Measurements from ENCODE around the gene GABRD. TPM values are rescaled to one million over a fixed set of nuclear protein-coding genes. Genes with fewer than 3 reads are reported as not detected.

GABRD gene
- total RNA-seq, 1 experiment from 2014 or later, result not detected

GRCh38 chr1:2074944-2075740, 56.0 kb downstream of the GABRD start:
- Histone ChIP-seq H3K4me2 (ENCODE audit: low read depth, low read length, poor library complexity, severe bottlenecking) (no peak overlapping the region), H3K36me3 (ENCODE audit: insufficient read depth, low read length) (no peaks in the 10 kb centered on the region), H3K79me2 (ENCODE audit: low read length) (no peaks in the 10 kb centered on the region), H2AFZ (ENCODE audit: low read length) (no peak overlapping the region), H3K4me1 (ENCODE audit: low read length) (no peaks in the 10 kb centered on the region), H3K4me3 (ENCODE audit: low read length) (no peak overlapping the region), H3K9ac (ENCODE audit: low read length) (no peak overlapping the region), H3K27me3 (ENCODE audit: low read length) (no peaks in the 10 kb centered on the region), H3K9me2 (replicated peaks; ENCODE audit: insufficient read depth, low read length) (no peaks in the 10 kb centered on the region), H3K27ac (ENCODE audit: low read length) (no peak overlapping the region), H3K9me3 (ENCODE audit: low read length) (no peaks in the 10 kb centered on the region), H4K20me1 (ENCODE audit: insufficient read depth, low read depth, low read length) (no peaks in the 10 kb centered on the region)
- DNase-seq, result no peak

DNA sequence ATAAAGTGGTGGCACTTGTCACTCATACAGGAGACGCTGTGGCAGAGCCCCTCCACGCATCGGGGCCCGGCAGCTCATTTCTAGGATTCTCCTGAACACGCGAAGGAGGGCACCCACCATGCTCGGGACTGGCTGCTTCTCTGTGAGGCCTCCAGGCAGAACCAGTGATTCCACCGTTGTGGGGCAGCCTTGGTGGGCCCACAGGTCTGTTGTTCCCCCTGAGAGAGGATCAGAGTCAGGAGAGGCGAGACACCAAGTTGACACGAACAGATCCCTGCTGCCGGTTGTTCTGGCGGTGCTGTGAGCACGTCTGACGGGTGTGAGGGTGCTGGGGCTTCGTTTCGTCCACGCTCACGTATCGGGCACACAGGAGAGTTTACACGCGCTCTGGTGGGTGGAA, 57.7 kb downstream of the GABRD start:
- DNase-seq, result no peak
- Histone ChIP-seq H3K36me3 (ENCODE audit: insufficient read depth, low read length) (no peaks in the 10 kb centered on the region), H3K27ac (ENCODE audit: low read length) (no peak overlapping the region), H3K27me3 (ENCODE audit: low read length) (no peaks in the 10 kb centered on the region), H3K4me1 (ENCODE audit: low read length) (no peaks in the 10 kb centered on the region), H3K9me2 (replicated peaks; ENCODE audit: insufficient read depth, low read length) (no peaks in the 10 kb centered on the region), H3K4me2 (ENCODE audit: low read depth, low read length, poor library complexity, severe bottlenecking) (no peak overlapping the region), H2AFZ (ENCODE audit: low read length) (no peak overlapping the region), H3K9ac (ENCODE audit: low read length) (no peak overlapping the region), H3K9me3 (ENCODE audit: low read length) (no peaks in the 10 kb centered on the region), H3K4me3 (ENCODE audit: low read length) (no peak overlapping the region), H4K20me1 (ENCODE audit: insufficient read depth, low read depth, low read length) (no peaks in the 10 kb centered on the region), H3K79me2 (ENCODE audit: low read length) (no peaks in the 10 kb centered on the region)

DNA sequence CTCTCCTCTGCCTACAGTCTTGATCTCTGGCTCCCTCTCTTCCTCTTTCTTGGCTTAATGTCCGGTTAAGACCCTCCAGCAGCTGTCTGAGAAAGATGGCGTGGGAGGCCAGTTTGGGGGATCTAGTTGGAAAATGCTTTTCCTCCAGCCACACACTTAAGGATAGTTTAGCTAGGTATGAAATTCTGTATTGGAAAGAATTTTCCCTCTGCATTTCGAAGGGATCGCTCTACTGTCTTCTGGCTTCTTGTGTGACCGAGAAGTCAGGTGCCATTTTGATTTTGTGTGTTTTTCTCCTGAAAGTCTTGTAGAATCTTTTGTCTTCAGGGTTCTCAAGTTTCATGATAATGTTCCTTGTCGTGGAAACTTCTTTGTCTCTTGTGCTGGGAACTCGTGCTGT, 59.0 kb downstream of the GABRD start:
- Histone ChIP-seq H3K27me3 (ENCODE audit: low read length) (no peaks in the 10 kb centered on the region), H3K9me2 (replicated peaks; ENCODE audit: insufficient read depth, low read length) (no peaks in the 10 kb centered on the region), H3K4me1 (ENCODE audit: low read length) (no peaks in the 10 kb centered on the region), H3K9me3 (ENCODE audit: low read length) (no peaks in the 10 kb centered on the region), H4K20me1 (ENCODE audit: insufficient read depth, low read depth, low read length) (no peaks in the 10 kb centered on the region), H3K4me3 (ENCODE audit: low read length) (no peak overlapping the region), H3K9ac (ENCODE audit: low read length) (no peak overlapping the region), H3K27ac (ENCODE audit: low read length) (no peak overlapping the region), H3K79me2 (ENCODE audit: low read length) (no peaks in the 10 kb centered on the region), H2AFZ (ENCODE audit: low read length) (no peak overlapping the region), H3K36me3 (ENCODE audit: insufficient read depth, low read length) (no peaks in the 10 kb centered on the region), H3K4me2 (ENCODE audit: low read depth, low read length, poor library complexity, severe bottlenecking) (no peak overlapping the region)
- DNase-seq, result no peak

GRCh38 chr1:2079396-2080085, 60.4 kb downstream of the GABRD start:
- H3K4me3 ChIP-seq (ENCODE audit: low read length), result no peak overlapping the region
- no peak overlapping the region for H3K9ac ChIP-seq (ENCODE audit: low read length)
- H3K4me2 ChIP-seq (ENCODE audit: low read depth, low read length, poor library complexity, severe bottlenecking), result no peak overlapping the region
- H3K4me1 ChIP-seq (ENCODE audit: low read length), result no peaks in the 10 kb centered on the region
- no peak overlapping the region for H3K27ac ChIP-seq (ENCODE audit: low read length)
- no peak for DNase-seq
- H3K36me3 ChIP-seq (ENCODE audit: insufficient read depth, low read length), result no peaks in the 10 kb centered on the region
- H4K20me1 ChIP-seq (ENCODE audit: insufficient read depth, low read depth, low read length), result no peaks in the 10 kb centered on the region
- H3K79me2 ChIP-seq (ENCODE audit: low read length), result no peaks in the 10 kb centered on the region
- no peaks in the 10 kb centered on the region for H3K9me2 ChIP-seq (replicated peaks; ENCODE audit: insufficient read depth, low read length)
- no peaks in the 10 kb centered on the region for H3K27me3 ChIP-seq (ENCODE audit: low read length)
- no peaks in the 10 kb centered on the region for H3K9me3 ChIP-seq (ENCODE audit: low read length)
- H2AFZ ChIP-seq (ENCODE audit: low read length), result no peak overlapping the region

GRCh38 chr1:2080140-2080539, 61.0 kb downstream of the GABRD start:
- no peaks in the 10 kb centered on the region for H4K20me1 ChIP-seq (ENCODE audit: insufficient read depth, low read depth, low read length)
- no peaks in the 10 kb centered on the region for H3K4me1 ChIP-seq (ENCODE audit: low read length)
- no peaks in the 10 kb centered on the region for H3K9me2 ChIP-seq (replicated peaks; ENCODE audit: insufficient read depth, low read length)
- H3K27ac ChIP-seq (ENCODE audit: low read length), result no peak overlapping the region
- H3K79me2 ChIP-seq (ENCODE audit: low read length), result no peaks in the 10 kb centered on the region
- H3K27me3 ChIP-seq (ENCODE audit: low read length), result no peaks in the 10 kb centered on the region
- no peaks in the 10 kb centered on the region for H3K36me3 ChIP-seq (ENCODE audit: insufficient read depth, low read length)
- no peak overlapping the region for H3K4me2 ChIP-seq (ENCODE audit: low read depth, low read length, poor library complexity, severe bottlenecking)
- DNase-seq, result no peak
- H3K9me3 ChIP-seq (ENCODE audit: low read length), result no peaks in the 10 kb centered on the region
- no peak overlapping the region for H3K9ac ChIP-seq (ENCODE audit: low read length)
- no peak overlapping the region for H2AFZ ChIP-seq (ENCODE audit: low read length)
- H3K4me3 ChIP-seq (ENCODE audit: low read length), result no peak overlapping the region

Other genes with a start within 250 kb of the GABRD start
- gene NADK, start 240.9 kb upstream of the GABRD start, total RNA-seq (2014; rRNA removed; shearing (Covaris generic); ENCODE audit: low replicate concordance), result 44.3 and 80.3 TPM in 2 replicates
- gene GNB1, start 128.3 kb upstream of the GABRD start, total RNA-seq (2014; rRNA removed; shearing (Covaris generic); ENCODE audit: low replicate concordance), result 65.7 and 93.7 TPM in 2 replicates
- gene CALML6, start 104.1 kb upstream of the GABRD start, total RNA-seq (2014; rRNA removed; shearing (Covaris generic); ENCODE audit: low replicate concordance), result 0.32 TPM in 1 of 2 replicates, not detected in the other
- gene TMEM52, start 100.1 kb upstream of the GABRD start, total RNA-seq (2014; rRNA removed; shearing (Covaris generic); ENCODE audit: low replicate concordance), result not detected in 2 replicates
- not detected in 2 replicates for gene CFAP74, start 15.6 kb upstream of the GABRD start, total RNA-seq (2014; rRNA removed; shearing (Covaris generic); ENCODE audit: low replicate concordance)
- not detected in 2 replicates for gene PRKCZ, start 31.1 kb downstream of the GABRD start, total RNA-seq (2014; rRNA removed; shearing (Covaris generic); ENCODE audit: low replicate concordance)
- gene FAAP20, start 175.4 kb downstream of the GABRD start, total RNA-seq (2014; rRNA removed; shearing (Covaris generic); ENCODE audit: low replicate concordance), result 20.1 and 84.8 TPM in 2 replicates
- gene SKI, start 209.0 kb downstream of the GABRD start, total RNA-seq (2014; rRNA removed; shearing (Covaris generic); ENCODE audit: low replicate concordance), result 1.7 and 2.4 TPM in 2 replicates

All from Karpas-422 (cell line).